Fibroblast of villous mesenchyme (primary cell): Measurements from ENCODE around the gene RHBDD2. TPM values are rescaled to one million over a fixed set of nuclear protein-coding genes. Genes with fewer than 3 reads are reported as not detected.

Experiments used
- DNase-seq: peaks from one replicate; pipeline ENCODE4 v3.0.0-alpha.2; 2010; ENCODE audit warnings: low read depth
- H3K4me3 ChIP-seq: 2 replicates; pipeline ENCODE4 v1.5.1; 2011; ENCODE audit warnings: low read depth, mild to moderate bottlenecking, low read length
- total RNA-seq: library from RNA; depleted of rRNA; stranded (reverse); fragments of >200 nt; gene quantifications from 2 replicates; pipeline ENCODE4 v1.2.3, GENCODE V29; 2012
- TF ChIP-seq, protein P1 (sequence below): IDR thresholded peaks from 2 replicates; pipeline ENCODE4 v1.5.1; 2012; ENCODE audit warnings: low read depth, mild to moderate bottlenecking, low read length; ENCODE audit not compliant: insufficient read depth

Gene RHBDD2
- total RNA-seq, 1 donor = 20.7 TPM

GRCh38 chr7:75925717-75926435 is 47.0 kb downstream of the RHBDD2 start:
- DNase-seq = no peak
- no peak overlapping the region for H3K4me3 ChIP-seq
- TF ChIP-seq, protein P1, sequence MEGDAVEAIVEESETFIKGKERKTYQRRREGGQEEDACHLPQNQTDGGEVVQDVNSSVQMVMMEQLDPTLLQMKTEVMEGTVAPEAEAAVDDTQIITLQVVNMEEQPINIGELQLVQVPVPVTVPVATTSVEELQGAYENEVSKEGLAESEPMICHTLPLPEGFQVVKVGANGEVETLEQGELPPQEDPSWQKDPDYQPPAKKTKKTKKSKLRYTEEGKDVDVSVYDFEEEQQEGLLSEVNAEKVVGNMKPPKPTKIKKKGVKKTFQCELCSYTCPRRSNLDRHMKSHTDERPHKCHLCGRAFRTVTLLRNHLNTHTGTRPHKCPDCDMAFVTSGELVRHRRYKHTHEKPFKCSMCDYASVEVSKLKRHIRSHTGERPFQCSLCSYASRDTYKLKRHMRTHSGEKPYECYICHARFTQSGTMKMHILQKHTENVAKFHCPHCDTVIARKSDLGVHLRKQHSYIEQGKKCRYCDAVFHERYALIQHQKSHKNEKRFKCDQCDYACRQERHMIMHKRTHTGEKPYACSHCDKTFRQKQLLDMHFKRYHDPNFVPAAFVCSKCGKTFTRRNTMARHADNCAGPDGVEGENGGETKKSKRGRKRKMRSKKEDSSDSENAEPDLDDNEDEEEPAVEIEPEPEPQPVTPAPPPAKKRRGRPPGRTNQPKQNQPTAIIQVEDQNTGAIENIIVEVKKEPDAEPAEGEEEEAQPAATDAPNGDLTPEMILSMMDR = no peak

GRCh38 chr7:75928568-75928914 is 49.7 kb downstream of the RHBDD2 start:
- no peak overlapping the region for H3K4me3 ChIP-seq
- no peak for DNase-seq
- TF ChIP-seq, protein P1 = no peak

- TF ChIP-seq, protein P1 = no peak
- H3K4me3 ChIP-seq = no peak overlapping the region
- no peak for DNase-seq
Observed at GRCh38 chr7:75931680-75932079, 52.8 kb downstream of the RHBDD2 start.

DNA sequence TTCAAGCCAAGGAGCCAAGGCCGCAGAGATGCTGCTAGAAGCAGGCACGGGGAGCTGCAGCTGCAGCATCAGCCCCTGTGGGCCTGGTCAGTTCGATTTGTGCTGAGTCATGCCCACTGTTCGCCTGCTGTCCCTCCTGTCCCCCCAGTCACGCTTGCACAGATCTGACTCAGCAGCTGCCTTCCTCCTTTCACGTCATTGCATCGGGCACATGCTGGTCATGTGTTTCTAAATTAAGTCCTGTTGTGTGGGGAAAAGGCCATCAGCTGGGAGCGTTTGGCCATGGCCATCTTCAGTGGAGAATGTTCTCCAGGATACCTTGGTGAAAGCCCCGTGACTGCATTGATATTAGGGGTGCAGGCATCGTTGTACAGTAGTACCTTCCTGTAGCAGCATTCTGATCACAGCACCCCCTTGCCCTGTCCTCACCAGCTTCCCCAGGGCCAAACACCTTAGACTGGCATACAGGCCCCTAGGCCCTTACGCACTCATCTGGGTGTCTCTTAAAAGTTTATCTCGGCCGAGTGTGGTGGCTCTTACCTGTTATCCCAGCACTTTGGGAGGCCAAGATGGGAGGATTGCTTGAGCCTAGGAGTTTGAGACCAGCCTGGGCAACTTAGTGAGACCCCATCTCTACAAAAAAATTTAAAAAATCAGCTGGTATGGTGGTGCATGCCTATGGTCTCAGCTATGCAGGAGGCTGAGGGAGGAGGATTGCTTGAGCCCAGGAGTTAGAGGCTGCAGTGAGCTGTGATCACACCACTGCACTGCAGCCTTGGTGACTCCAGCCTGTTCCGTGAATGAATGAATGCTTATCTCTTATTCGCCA is 59.3 kb downstream of the RHBDD2 start:
- H3K4me3 ChIP-seq = no peak overlapping the region
- peak; percentile 95 for DNase-seq
- TF ChIP-seq, protein P1 = no peak

Other genes with a start within 250 kb of the RHBDD2 start
- 21.2 and 30.9 TPM in 2 replicates for gene HIP1, start 140.1 kb upstream of the RHBDD2 start, total RNA-seq
- gene CCL26, start 106.8 kb upstream of the RHBDD2 start, total RNA-seq = 0.64 and 0.86 TPM in 2 replicates
- not detected in 2 replicates for gene CCL24, start 65.2 kb upstream of the RHBDD2 start, total RNA-seq
- gene POR, start 36.1 kb downstream of the RHBDD2 start, total RNA-seq = 77.0 and 90.7 TPM in 2 replicates
- 18.4 and 30.2 TPM in 2 replicates for gene TMEM120A, start 115.6 kb downstream of the RHBDD2 start, total RNA-seq
- 31.2 and 35.4 TPM in 2 replicates for gene STYXL1, start 169.0 kb downstream of the RHBDD2 start, total RNA-seq
- 35.8 and 47.4 TPM in 2 replicates for gene MDH2, start 169.1 kb downstream of the RHBDD2 start, total RNA-seq